Amniotic stem cell (primary cell): Measurements from ENCODE around the gene C8B.

Source experiments
- DNase-seq: peaks from one replicate; lab custom pipeline; 2025; lab: John Stamatoyannopoulos, UW

C8B gene

GRCh38 chr1:56965916-56966697, at the start of gene C8B:
Gene C8B (minus strand): TSS chr1:56966015. CDS start chr1:56965948, 67 bp downstream.
- no peak for DNase-seq

GRCh38 chr1:57015071-57015470, 49.3 kb upstream of the C8B start:
- DNase-seq, result no peak

- DNase-seq, result no peak
Measured at GRCh38 chr1:57013522-57013921, 47.7 kb upstream of the C8B start.

GRCh38 chr1:57012315-57012714, 46.5 kb upstream of the C8B start:
- no peak for DNase-seq

- no peak for DNase-seq
Measured at GRCh38 chr1:57010511-57010910, 44.7 kb upstream of the C8B start.

GRCh38 chr1:57007948-57008347, 42.1 kb upstream of the C8B start:
- DNase-seq, result no peak

GRCh38 chr1:57007472-57007871, 41.7 kb upstream of the C8B start:
- no peak for DNase-seq

GRCh38 chr1:57003398-57004139, 37.8 kb upstream of the C8B start:
- no peak for DNase-seq

GRCh38 chr1:56995414-56996100, 29.7 kb upstream of the C8B start:
- no peak for DNase-seq

- no peak for DNase-seq
Measured at GRCh38 chr1:56993475-56993874, 27.7 kb upstream of the C8B start.

GRCh38 chr1:56992318-56993125, 26.7 kb upstream of the C8B start:
- DNase-seq, result no peak

- DNase-seq, result no peak
Measured at GRCh38 chr1:56991576-56991975, 25.8 kb upstream of the C8B start.

GRCh38 chr1:56986397-56986796, 20.6 kb upstream of the C8B start:
- DNase-seq, result no peak

- no peak for DNase-seq
Measured at GRCh38 chr1:56985857-56986256, 20.0 kb upstream of the C8B start.

- no peak for DNase-seq
Measured at GRCh38 chr1:56983484-56983883, 17.7 kb upstream of the C8B start.

GRCh38 chr1:56979986-56980755, 14.4 kb upstream of the C8B start:
- no peak for DNase-seq

- no peak for DNase-seq
Measured at GRCh38 chr1:56978819-56979218, 13.0 kb upstream of the C8B start.

- no peak for DNase-seq
Measured at GRCh38 chr1:56977910-56978309, 12.1 kb upstream of the C8B start.

GRCh38 chr1:56975446-56975845, 9.6 kb upstream of the C8B start:
- DNase-seq, result no peak

- no peak for DNase-seq
Measured at GRCh38 chr1:56973923-56974742, 8.3 kb upstream of the C8B start.
